Choroid plexus epithelial cell (primary cell): Measurements from ENCODE around the gene CA12.
A peak's percentile ranks its signal among the peaks of the same experiment; 100 is the strongest.

Source experiments
- DNase-seq: peaks from one replicate; pipeline ENCODE4 v3.0.0-alpha.2; 2010; ENCODE audit warnings: low read depth
- H3K4me3 ChIP-seq: 2 replicates; pipeline ENCODE4 v1.5.1; 2011; ENCODE audit warnings: low read depth, mild to moderate bottlenecking, control low read depth, low read length, moderate library complexity
- TF ChIP-seq, protein P1 (sequence below): conservative IDR thresholded peaks from 2 replicates; pipeline ENCODE4 v1.5.1; 2011; ENCODE audit warnings: low read depth, mild to moderate bottlenecking, control low read depth, inconsistent platforms, low read length, moderate library complexity

CA12 gene

DNA sequence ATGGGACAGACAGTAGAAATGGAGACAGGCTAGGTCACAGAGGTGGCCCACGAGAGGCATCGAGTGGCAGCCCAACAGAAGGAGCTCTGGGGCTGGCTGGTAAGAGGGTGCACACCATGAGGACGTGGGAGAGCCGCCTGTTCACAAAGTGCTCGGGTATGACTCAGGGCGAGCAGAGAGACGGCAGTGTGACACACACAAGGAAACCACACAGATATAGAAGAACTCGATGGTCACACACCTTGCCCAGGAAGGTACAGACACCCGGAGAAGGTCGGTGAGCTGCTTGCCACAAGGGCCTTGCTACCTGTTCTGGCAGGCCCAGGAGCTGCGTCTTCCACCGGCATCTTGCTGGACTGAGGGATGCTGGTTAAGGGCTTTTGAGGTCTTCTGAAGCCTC lies 50.2 kb downstream of the CA12 start:
- TF ChIP-seq, protein P1, sequence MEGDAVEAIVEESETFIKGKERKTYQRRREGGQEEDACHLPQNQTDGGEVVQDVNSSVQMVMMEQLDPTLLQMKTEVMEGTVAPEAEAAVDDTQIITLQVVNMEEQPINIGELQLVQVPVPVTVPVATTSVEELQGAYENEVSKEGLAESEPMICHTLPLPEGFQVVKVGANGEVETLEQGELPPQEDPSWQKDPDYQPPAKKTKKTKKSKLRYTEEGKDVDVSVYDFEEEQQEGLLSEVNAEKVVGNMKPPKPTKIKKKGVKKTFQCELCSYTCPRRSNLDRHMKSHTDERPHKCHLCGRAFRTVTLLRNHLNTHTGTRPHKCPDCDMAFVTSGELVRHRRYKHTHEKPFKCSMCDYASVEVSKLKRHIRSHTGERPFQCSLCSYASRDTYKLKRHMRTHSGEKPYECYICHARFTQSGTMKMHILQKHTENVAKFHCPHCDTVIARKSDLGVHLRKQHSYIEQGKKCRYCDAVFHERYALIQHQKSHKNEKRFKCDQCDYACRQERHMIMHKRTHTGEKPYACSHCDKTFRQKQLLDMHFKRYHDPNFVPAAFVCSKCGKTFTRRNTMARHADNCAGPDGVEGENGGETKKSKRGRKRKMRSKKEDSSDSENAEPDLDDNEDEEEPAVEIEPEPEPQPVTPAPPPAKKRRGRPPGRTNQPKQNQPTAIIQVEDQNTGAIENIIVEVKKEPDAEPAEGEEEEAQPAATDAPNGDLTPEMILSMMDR, result no peak
- no peak overlapping the region for H3K4me3 ChIP-seq
- no peak for DNase-seq

DNA sequence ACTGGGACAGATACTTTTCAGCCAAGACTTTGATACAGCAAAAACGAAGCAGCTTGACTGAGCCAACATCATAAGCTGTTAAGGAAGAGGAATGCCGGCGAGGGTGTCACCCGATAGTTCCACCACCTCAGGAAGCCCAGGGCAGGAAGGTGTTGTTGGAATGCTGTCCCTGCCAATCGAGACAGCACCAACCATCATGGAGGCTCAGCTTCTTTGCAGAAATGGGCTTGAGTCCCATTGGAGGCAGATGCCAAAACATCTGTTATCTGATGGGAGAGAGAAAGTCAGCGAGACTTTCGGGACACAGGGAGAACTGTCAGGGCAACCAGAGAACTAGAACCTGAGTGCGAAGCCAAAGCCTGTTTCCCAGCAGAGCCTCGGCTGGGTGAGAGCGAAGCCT lies 50.7 kb downstream of the CA12 start:
- DNase-seq, result no peak
- TF ChIP-seq, protein P1, result no peak
- H3K4me3 ChIP-seq, result no peak overlapping the region

GRCh38 chr15:63329567-63330350 lies 51.9 kb downstream of the CA12 start:
- peak; percentile 22 for DNase-seq

GRCh38 chr15:63327648-63328421 lies 53.8 kb downstream of the CA12 start:
- H3K4me3 ChIP-seq, result no peak overlapping the region
- no peak for DNase-seq
- TF ChIP-seq, protein P1, result no peak

More at GRCh38 chr15:63329567-63330350, 51.9 kb downstream of the CA12 start:
- no peak overlapping the region for H3K4me3 ChIP-seq
- TF ChIP-seq, protein P1, result no peak

DNA sequence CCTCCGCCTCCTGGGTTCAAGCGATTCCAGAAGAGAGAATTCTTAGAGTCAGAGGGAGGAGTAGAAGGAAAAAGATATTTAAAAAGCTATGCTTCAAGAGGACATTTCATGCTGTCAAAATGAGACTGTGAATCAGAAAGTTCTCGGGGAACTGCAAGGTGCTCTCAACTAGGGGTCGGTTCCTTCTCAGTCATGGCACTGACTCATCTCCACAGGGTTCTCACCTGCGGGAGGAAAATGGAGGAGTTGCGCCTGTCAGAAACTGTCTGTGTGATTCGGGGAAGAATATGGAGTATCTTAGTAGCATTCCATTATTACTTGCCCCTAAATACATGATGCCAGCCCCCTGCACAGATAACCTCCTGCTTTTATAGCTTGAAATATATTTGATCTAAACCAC lies 56.9 kb downstream of the CA12 start:
- TF ChIP-seq, protein P1, result no peak

GRCh38 chr15:63323798-63324563 lies 57.7 kb downstream of the CA12 start:
- no peak overlapping the region for H3K4me3 ChIP-seq
- no peak for DNase-seq
- TF ChIP-seq, protein P1, result no peak

More for the DNA sequence above, 56.9 kb downstream of the CA12 start:
- no peak overlapping the region for H3K4me3 ChIP-seq
- no peak for DNase-seq
